Measurements from ENCODE around the gene HDAC10.

Gene HDAC10

DNA sequence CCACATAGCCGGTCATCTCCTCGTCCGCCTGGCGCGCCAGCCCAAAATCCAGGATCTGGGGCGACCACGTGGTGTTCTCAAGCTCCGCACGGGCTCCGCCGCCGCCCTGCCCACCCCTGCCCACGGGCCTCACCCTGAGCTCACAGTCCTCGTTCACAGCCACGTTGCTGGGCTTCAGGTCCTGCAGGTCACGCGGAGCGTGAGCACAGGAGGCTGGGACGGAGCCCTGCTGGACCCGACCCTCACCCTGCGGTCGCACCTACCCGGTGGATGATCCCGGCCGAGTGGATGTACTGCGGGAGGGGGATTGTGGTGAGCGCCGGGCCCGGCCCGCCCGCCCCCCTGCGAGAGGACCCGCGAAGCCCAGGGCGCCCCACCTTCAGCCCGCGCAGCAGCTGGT is 15.9 kb upstream of the HDAC10 start:
- ChIA-PET POLR2A (interaction anchor here (0.7 kb wide), 1 partner anchor 15 kb away, joined by 4 read pairs; no protein-coding TSS in a partner anchor), CTCF (interaction anchor here (1.5 to 7.9 kb wide), 4 partner anchors 9 to 74 kb away, joined by 5 to 64 read pairs (median 24); partner anchors contain the start of genes HDAC10 and TUBGCP6)
- TF ChIP-seq, protein P1, sequence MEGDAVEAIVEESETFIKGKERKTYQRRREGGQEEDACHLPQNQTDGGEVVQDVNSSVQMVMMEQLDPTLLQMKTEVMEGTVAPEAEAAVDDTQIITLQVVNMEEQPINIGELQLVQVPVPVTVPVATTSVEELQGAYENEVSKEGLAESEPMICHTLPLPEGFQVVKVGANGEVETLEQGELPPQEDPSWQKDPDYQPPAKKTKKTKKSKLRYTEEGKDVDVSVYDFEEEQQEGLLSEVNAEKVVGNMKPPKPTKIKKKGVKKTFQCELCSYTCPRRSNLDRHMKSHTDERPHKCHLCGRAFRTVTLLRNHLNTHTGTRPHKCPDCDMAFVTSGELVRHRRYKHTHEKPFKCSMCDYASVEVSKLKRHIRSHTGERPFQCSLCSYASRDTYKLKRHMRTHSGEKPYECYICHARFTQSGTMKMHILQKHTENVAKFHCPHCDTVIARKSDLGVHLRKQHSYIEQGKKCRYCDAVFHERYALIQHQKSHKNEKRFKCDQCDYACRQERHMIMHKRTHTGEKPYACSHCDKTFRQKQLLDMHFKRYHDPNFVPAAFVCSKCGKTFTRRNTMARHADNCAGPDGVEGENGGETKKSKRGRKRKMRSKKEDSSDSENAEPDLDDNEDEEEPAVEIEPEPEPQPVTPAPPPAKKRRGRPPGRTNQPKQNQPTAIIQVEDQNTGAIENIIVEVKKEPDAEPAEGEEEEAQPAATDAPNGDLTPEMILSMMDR (IDR thresholded peaks at IDR 0.05; ENCODE audit: control extremely low read depth, extremely low read depth, low read depth, missing control alignments) = no peak
- DNase-seq (ENCODE audit: extremely low spot score) = no peak

DNA sequence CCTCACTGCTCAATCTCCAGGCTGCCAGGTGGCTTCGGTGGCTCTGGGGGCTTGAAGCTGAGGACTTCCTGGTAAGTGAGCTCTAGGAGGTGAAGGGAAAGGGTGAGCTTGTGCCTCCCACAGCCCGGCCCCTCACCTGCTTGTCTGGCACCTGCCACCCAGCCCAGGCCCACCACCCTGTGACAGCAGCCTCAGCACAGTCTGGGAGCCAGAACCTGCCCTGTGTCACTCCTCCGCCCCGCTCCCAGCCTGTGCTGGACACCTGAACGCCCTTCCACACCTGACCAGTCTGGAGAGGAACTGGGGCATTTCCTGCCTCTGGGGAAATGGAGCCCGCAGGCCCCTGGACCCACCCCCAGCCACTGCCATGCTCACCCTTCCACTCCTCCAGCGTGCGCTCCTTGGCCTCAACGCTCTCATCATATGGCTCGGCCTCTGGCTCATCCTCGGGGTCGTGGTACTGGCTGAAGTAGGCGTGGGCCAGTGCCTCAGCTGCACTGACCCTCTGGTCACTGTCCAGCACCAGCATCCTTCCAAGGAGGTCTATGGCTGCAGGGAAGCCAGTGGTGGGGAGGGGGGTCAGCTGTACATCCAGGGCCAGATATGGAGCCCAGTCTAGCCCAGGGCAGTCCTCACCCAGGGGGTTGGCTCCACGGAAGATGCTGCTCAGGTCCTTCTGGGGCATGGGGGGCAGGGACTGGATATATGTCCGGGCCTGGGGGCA is 14.0 kb upstream of the HDAC10 start:
- no peak for DNase-seq (ENCODE audit: extremely low spot score)
- CTCF ChIA-PET = interaction anchor here (1.1 to 7.9 kb wide), 3 partner anchors 11 to 77 kb away, joined by 3 to 64 read pairs (median 40); partner anchors contain the start of gene HDAC10
- TF ChIP-seq, protein P1 (IDR thresholded peaks at IDR 0.05; ENCODE audit: control extremely low read depth, extremely low read depth, low read depth, missing control alignments) = no peak
- POLR2A ChIA-PET = no interaction called here

DNA sequence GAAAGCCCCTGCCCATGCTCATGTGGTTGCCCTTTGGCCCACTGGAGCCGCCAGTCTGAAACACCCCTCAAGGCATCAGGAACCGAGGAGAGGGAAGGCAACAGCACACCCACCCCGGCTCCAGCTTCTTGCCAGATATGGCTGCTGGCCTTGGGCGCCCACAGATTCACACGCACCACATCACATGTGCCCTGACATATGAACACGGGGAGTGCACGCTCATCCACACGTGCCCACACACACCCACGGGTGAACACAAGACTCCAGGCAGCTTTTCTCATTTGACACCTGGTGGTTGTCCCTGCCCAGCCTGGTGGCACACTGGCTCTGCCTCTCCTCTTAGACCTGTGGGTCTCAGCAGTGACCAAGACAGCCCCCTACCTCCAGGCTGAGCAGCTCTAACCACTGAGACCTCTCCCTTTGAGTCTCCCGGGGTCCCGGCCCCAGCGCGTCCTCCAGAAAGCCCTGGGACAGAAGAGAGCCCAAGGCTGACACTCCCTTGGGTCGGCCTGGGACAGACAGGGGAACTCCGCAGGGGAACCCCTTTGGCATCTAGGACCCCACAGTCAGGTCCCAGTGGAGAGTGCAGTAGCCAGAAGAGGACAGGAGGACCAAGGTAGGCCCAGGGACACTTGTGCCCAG is 13.2 kb upstream of the HDAC10 start:
- DNase-seq (ENCODE audit: extremely low spot score) = no peak
- POLR2A ChIA-PET = no interaction called here
- TF ChIP-seq, protein P1 (IDR thresholded peaks at IDR 0.05; ENCODE audit: control extremely low read depth, extremely low read depth, low read depth, missing control alignments) = no peak
- CTCF ChIA-PET = interaction anchor here (0.9 to 7.9 kb wide), 5 partner anchors 11 to 78 kb away, joined by 3 to 64 read pairs (median 8); partner anchors contain the start of gene HDAC10

DNA sequence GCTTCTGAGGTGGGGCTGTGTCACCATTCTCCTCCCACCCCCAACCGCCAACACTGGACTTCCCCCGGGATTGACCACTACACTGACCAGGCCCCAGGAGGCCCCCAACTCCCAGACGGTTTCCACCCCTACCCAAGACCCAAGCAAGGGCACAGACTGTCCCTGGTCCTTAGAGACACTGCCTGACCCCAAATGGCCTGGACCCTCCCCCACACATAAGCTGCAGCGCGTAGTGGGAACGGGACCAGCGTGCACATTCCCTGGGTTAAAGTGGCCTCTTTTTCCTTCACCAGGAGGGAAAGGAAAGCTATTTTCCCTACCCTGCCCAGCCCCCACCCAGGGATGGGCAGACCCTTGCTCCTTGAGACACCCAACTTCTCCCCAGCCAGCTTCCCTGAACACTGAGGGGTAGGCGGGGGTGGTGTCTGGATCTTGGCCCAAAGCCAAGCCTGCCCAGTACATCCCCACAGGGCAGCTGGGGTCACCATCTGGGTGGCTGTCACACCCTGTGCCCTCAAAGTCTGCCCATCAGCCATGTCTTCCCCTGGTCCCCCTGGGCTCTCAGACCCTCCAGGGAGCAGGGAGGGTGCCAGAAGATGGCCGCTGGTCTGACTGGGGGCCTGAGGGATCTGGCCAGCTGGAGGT is 12.0 kb upstream of the HDAC10 start:
- ChIA-PET CTCF (interaction anchor here (0.8 to 7.9 kb wide), 5 partner anchors 10 to 358 kb away, joined by 3 to 64 read pairs (median 8); partner anchors contain the start of gene HDAC10), POLR2A (no interaction called here)
- DNase-seq (ENCODE audit: extremely low spot score) = no peak
- TF ChIP-seq, protein P1 (IDR thresholded peaks at IDR 0.05; ENCODE audit: control extremely low read depth, extremely low read depth, low read depth, missing control alignments) = no peak

DNA sequence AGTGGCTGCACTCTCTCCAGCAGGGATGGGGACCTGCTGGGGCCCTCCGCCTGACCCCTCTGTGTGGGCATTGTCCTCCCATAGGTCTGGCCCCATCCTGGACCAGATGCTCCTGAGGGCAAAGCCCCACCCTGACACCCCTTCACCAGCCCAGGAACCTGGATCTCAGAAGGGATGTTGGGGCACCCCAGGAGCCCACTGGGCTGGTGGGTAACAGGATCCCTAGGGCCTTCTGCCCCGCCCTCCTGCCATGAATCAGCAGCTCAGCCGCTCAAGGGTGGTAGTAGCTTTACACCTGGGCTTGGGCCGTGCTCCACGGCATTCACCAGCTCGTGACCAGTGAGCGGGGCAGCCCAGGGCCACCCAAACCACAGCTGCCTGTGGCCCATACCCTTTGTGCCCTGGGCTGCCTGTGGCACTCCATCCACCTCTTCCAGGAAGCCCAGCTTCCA is 11.4 kb upstream of the HDAC10 start:
- CTCF ChIA-PET = interaction anchor here (1.1 to 7.9 kb wide), 4 partner anchors 9 to 79 kb away, joined by 3 to 64 read pairs (median 24); partner anchors contain the start of gene HDAC10

More for the DNA sequence above, 11.4 kb upstream of the HDAC10 start:
- DNase-seq (ENCODE audit: extremely low spot score) = no peak
- POLR2A ChIA-PET = no interaction called here
- TF ChIP-seq, protein P1 (IDR thresholded peaks at IDR 0.05; ENCODE audit: control extremely low read depth, extremely low read depth, low read depth, missing control alignments) = no peak

Measured in GM10248 (cell line).